Mesenchymal stem cell (in vitro differentiated cells and primary cell): ENCODE measurements around the gene DUS4L.

ENCODE experiments used
- DNase-seq: peaks from one replicate; pipeline ENCODE4 v3.0.0-alpha.2; 2013
- H2AFZ ChIP-seq: one replicate; pipeline ENCODE4 v1.6.1; 2013; ENCODE audit warnings: low read depth, mild to moderate bottlenecking, control low read depth, inconsistent platforms, low read length, moderate library complexity
- H2AK5ac ChIP-seq: 2 replicates; pipeline ENCODE4 v1.6.1; 2013; ENCODE audit warnings: low read length, moderate library complexity, mild to moderate bottlenecking, inconsistent platforms; ENCODE audit not compliant: severe bottlenecking
- H2BK120ac ChIP-seq: one replicate; pipeline ENCODE4 v1.6.1; 2013; ENCODE audit warnings: low read depth, mild to moderate bottlenecking, inconsistent platforms, low read length, moderate library complexity
- H2BK12ac ChIP-seq, 2 experiments: one replicate each; pipeline ENCODE4 v1.6.1; 2013; ENCODE audit warnings: inconsistent platforms in 2 of 2, low read length in 2 of 2, mild to moderate bottlenecking in 2 of 2, moderate library complexity in 2 of 2, control low read depth in 1 of 2
- H2BK15ac ChIP-seq: one replicate; pipeline ENCODE4 v1.6.1; 2013; ENCODE audit warnings: mild to moderate bottlenecking, low read depth, inconsistent platforms; ENCODE audit not compliant: poor library complexity, severe bottlenecking
- H2BK5ac ChIP-seq: 2 replicates; pipeline ENCODE4 v1.6.1; 2013; ENCODE audit warnings: low read depth, mild to moderate bottlenecking, low read length, control low read depth, inconsistent platforms; ENCODE audit not compliant: poor library complexity, severe bottlenecking
- H3K14ac ChIP-seq, 2 experiments: one replicate each; pipeline ENCODE4 v1.6.1; 2013; ENCODE audit warnings: inconsistent platforms in 2 of 2, low read length in 2 of 2, control low read depth in 1 of 2, mild to moderate bottlenecking in 1 of 2, moderate library complexity in 1 of 2
- H3K18ac ChIP-seq, 2 experiments: one replicate each; pipeline ENCODE4 v1.6.1; 2013; ENCODE audit warnings: inconsistent platforms in 2 of 2, low read length in 2 of 2, control low read depth in 1 of 2, low read depth in 1 of 2, mild to moderate bottlenecking in 1 of 2
- H3K23ac ChIP-seq, 2 experiments: one replicate each; pipeline ENCODE4 v1.6.1; 2013; ENCODE audit warnings: inconsistent platforms in 2 of 2, low read length in 2 of 2, mild to moderate bottlenecking in 2 of 2, moderate library complexity in 2 of 2, control low read depth in 1 of 2
- H3K27ac ChIP-seq: 2 replicates; pipeline ENCODE4 v1.5.1; 2013; ENCODE audit warnings: mild to moderate bottlenecking, moderate library complexity, low read length, control low read depth, inconsistent platforms; ENCODE audit not compliant: poor library complexity, severe bottlenecking
- H3K27me3 ChIP-seq, 2 experiments: 2 replicates each; pipeline versions ENCODE4 v1.6.1 to v1.7.0; 2013; ENCODE audit warnings: low read length in 2 of 2, mild to moderate bottlenecking in 2 of 2, moderate library complexity in 2 of 2, control low read depth in 1 of 2, inconsistent platforms in 1 of 2; ENCODE audit not compliant: control insufficient read depth in 1 of 2, insufficient read depth in 1 of 2
- H3K36me3 ChIP-seq, 2 experiments: 2 replicates each; pipeline versions ENCODE4 v1.6.1 to v1.7.0; 2013; ENCODE audit warnings: low read length in 2 of 2, control low read depth in 1 of 2, inconsistent platforms in 1 of 2, low read depth in 1 of 2, mild to moderate bottlenecking in 1 of 2; ENCODE audit not compliant: insufficient read depth in 2 of 2, control insufficient read depth in 1 of 2
- H3K4ac ChIP-seq, 2 experiments: one replicate each; pipeline ENCODE4 v1.6.1; 2013; ENCODE audit warnings: inconsistent platforms in 2 of 2, low read length in 2 of 2, mild to moderate bottlenecking in 2 of 2, moderate library complexity in 2 of 2, control low read depth in 1 of 2, low read depth in 1 of 2
- H3K4me1 ChIP-seq: 2 replicates; pipeline ENCODE4 v1.6.1; 2013; ENCODE audit warnings: low read depth, low read length, control low read depth; ENCODE audit not compliant: control insufficient read depth, insufficient read depth
- H3K4me2 ChIP-seq: 2 replicates; pipeline ENCODE4 v1.6.1; 2013; ENCODE audit warnings: low read length, mild to moderate bottlenecking, inconsistent platforms; ENCODE audit not compliant: poor library complexity, severe bottlenecking
- H3K4me3 ChIP-seq, 2 experiments: 2 replicates each; pipeline versions ENCODE4 v1.5.1 to v1.7.0; 2013; ENCODE audit warnings: low read length in 2 of 2, mild to moderate bottlenecking in 2 of 2, control low read depth in 1 of 2, low read depth in 1 of 2; ENCODE audit not compliant: insufficient read depth in 1 of 2
- H3K79me1 ChIP-seq: replicated peaks from 2 replicates; pipeline ENCODE4 v1.6.1; 2013; ENCODE audit warnings: mild to moderate bottlenecking, control low read depth, low read length, inconsistent platforms; ENCODE audit not compliant: poor library complexity, severe bottlenecking
- H3K9ac ChIP-seq: 2 replicates; pipeline ENCODE4 v1.7.0; 2013; ENCODE audit warnings: mild to moderate bottlenecking, low read length, moderate library complexity
- H3K9me3 ChIP-seq: 2 replicates; pipeline ENCODE4 v1.7.0; 2013; ENCODE audit warnings: mild to moderate bottlenecking, low read length; ENCODE audit not compliant: control insufficient read depth
- H4K8ac ChIP-seq: one replicate; pipeline ENCODE4 v1.6.1; 2013; ENCODE audit warnings: inconsistent platforms, mild to moderate bottlenecking, low read length, moderate library complexity
- H4K91ac ChIP-seq: one replicate; pipeline ENCODE4 v1.6.1; 2013; ENCODE audit warnings: mild to moderate bottlenecking, low read length, inconsistent platforms
- WGBS: methylation state at CpG from one replicate; pipeline ENCODE4 v1.1.7; 2013; ENCODE audit warnings: mixed read lengths; 5-methylcytosine and 5-hydroxymethylcytosine counted together

The DUS4L gene

GRCh38 chr7:107609811-107610261 lies 46.1 kb downstream of the DUS4L start:
- H2BK15ac ChIP-seq = no peak overlapping the region
- H2AFZ ChIP-seq = no peak overlapping the region
- H4K91ac ChIP-seq = no peak overlapping the region
- no peak overlapping the region for H4K8ac ChIP-seq
- H3K23ac ChIP-seq = no peak overlapping the region
- no peak overlapping the region for H2BK12ac ChIP-seq
- H3K4me1 ChIP-seq = peaks cover 2% of the 10 kb centered on the region
- 100% methylated on average over 2 of the region's 4 CpGs for WGBS
- H3K36me3 ChIP-seq = peaks cover 0 to 49% of the 10 kb centered on the region in 2 experiments
- no peak overlapping the region for H2BK120ac ChIP-seq
- peaks cover 12% of the 10 kb centered on the region for H3K79me1 ChIP-seq
- no peaks in the 10 kb centered on the region for H3K9me3 ChIP-seq
- H3K27me3 ChIP-seq = no peaks in the 10 kb centered on the region
- H3K4ac ChIP-seq = no peak overlapping the region
- no peak overlapping the region for H2BK5ac ChIP-seq
- H3K9ac ChIP-seq = no peak overlapping the region
- H3K4me2 ChIP-seq = no peak overlapping the region
- H3K27ac ChIP-seq = no peak overlapping the region
- H3K4me3 ChIP-seq = no peak overlapping the region
- H3K14ac ChIP-seq = no peak overlapping the region
- DNase-seq = no peak
- no peak overlapping the region for H2AK5ac ChIP-seq
- H3K18ac ChIP-seq = no peak overlapping the region

GRCh38 chr7:107610323-107610722 lies 46.6 kb downstream of the DUS4L start:
- no peak overlapping the region for H3K4ac ChIP-seq
- no peak for DNase-seq
- peaks cover 2% of the 10 kb centered on the region for H3K4me1 ChIP-seq
- H4K91ac ChIP-seq = no peak overlapping the region
- no peak overlapping the region for H4K8ac ChIP-seq
- H2AFZ ChIP-seq = no peak overlapping the region
- no peak overlapping the region for H3K27ac ChIP-seq
- H3K23ac ChIP-seq = no peak overlapping the region
- peaks cover 14% of the 10 kb centered on the region for H3K79me1 ChIP-seq
- no peak overlapping the region for H2BK15ac ChIP-seq
- H2AK5ac ChIP-seq = no peak overlapping the region
- H3K18ac ChIP-seq = no peak overlapping the region
- no peak overlapping the region for H2BK5ac ChIP-seq
- H3K4me2 ChIP-seq = no peak overlapping the region
- WGBS = no CpG with 5 or more reads among the region's 1 CpG
- H3K14ac ChIP-seq = no peak overlapping the region
- H3K36me3 ChIP-seq = peaks cover 0 to 47% of the 10 kb centered on the region in 2 experiments
- no peak overlapping the region for H3K9ac ChIP-seq
- no peaks in the 10 kb centered on the region for H3K9me3 ChIP-seq
- no peaks in the 10 kb centered on the region for H3K27me3 ChIP-seq
- no peak overlapping the region for H2BK12ac ChIP-seq
- no peak overlapping the region for H2BK120ac ChIP-seq
- H3K4me3 ChIP-seq = no peak overlapping the region

- H3K14ac ChIP-seq = no peak overlapping the region
- H4K8ac ChIP-seq = no peak overlapping the region
- H3K4me3 ChIP-seq = no peak overlapping the region
- H2BK120ac ChIP-seq = no peak overlapping the region
- no peak overlapping the region for H3K23ac ChIP-seq
- no peak overlapping the region for H3K4me2 ChIP-seq
- H3K4me1 ChIP-seq = peaks cover 3% of the 10 kb centered on the region
- no peak overlapping the region for H2BK15ac ChIP-seq
- no peak overlapping the region for H3K18ac ChIP-seq
- H2BK12ac ChIP-seq = no peak overlapping the region
- H3K36me3 ChIP-seq = peaks cover 8 to 64% of the 10 kb centered on the region in 2 experiments
- H2AFZ ChIP-seq = no peak overlapping the region
- WGBS = 94% methylated on average over 1 of the region's 1 CpG
- H2AK5ac ChIP-seq = no peak overlapping the region
- DNase-seq = no peak
- H3K4ac ChIP-seq = no peak overlapping the region
- no peaks in the 10 kb centered on the region for H3K9me3 ChIP-seq
- H3K79me1 ChIP-seq = peaks cover 11% of the 10 kb centered on the region
- H2BK5ac ChIP-seq = no peak overlapping the region
- H4K91ac ChIP-seq = no peak overlapping the region
- H3K27ac ChIP-seq = no peak overlapping the region
- no peaks in the 10 kb centered on the region for H3K27me3 ChIP-seq
- no peak overlapping the region for H3K9ac ChIP-seq
Measured at GRCh38 chr7:107613439-107613838, 49.7 kb downstream of the DUS4L start.

- Histone ChIP-seq H3K4me1 (peaks cover 3% of the 10 kb centered on the region), H4K91ac (no peak overlapping the region), H2BK120ac (no peak overlapping the region), H2BK5ac (no peak overlapping the region), H2AFZ (no peak overlapping the region), H3K23ac (no peak overlapping the region), H4K8ac (no peak overlapping the region), H3K4ac (no peak overlapping the region), H2BK15ac (no peak overlapping the region), H2AK5ac (peak overlapping the region; percentile 20), H3K4me2 (no peak overlapping the region), H3K14ac (no peak overlapping the region), H3K18ac (no peak overlapping the region), H3K9me3 (no peaks in the 10 kb centered on the region), H3K4me3 (no peak overlapping the region), H3K36me3 (peaks cover 8 to 65% of the 10 kb centered on the region in 2 experiments), H3K79me1 (peaks cover 10% of the 10 kb centered on the region), H3K27ac (peak overlapping the region; percentile 20), H3K9ac (no peak overlapping the region), H2BK12ac (no peak overlapping the region), H3K27me3 (no peaks in the 10 kb centered on the region)
- DNase-seq = no peak
Measured at GRCh38 chr7:107613948-107614347, 50.2 kb downstream of the DUS4L start.
